AG04450 (cell line): ENCODE measurements around the gene VAV1. TPM values are rescaled to one million over a fixed set of nuclear protein-coding genes. Genes with fewer than 3 reads are reported as not detected.

Experiments used
- CTCF ChIA-PET: fragments of 300-600, 350-600 bp; formaldehyde crosslinking; extraction: SDS; loops from one replicate; lab custom pipeline; 2022; ENCODE audit warnings: antibody characterized with exemption, inconsistent platforms; lab: Charles Lee
- POLR2A ChIA-PET: fragments of 350-600 bp; formaldehyde crosslinking; extraction: SDS; loops from one replicate; lab custom pipeline; 2021; ENCODE audit warnings: antibody characterized with exemption, inconsistent platforms; lab: Yijun Ruan, JAX
- DNase-seq: peaks from one replicate; pipeline ENCODE4 v3.0.0-alpha.2; 2011; ENCODE audit warnings: low read depth, low spot score
- H3K27ac ChIP-seq: one replicate; pipeline ENCODE4 v1.5.1; 2012; ENCODE audit warnings: low read depth, low read length, control low read depth
- H3K27me3 ChIP-seq: one replicate; pipeline ENCODE4 v1.6.0; 2012; ENCODE audit warnings: low read length; ENCODE audit not compliant: control insufficient read depth, insufficient read depth
- H3K4me3 ChIP-seq: 2 replicates; pipeline ENCODE4 v1.5.1; 2011; ENCODE audit warnings: mild to moderate bottlenecking, low read depth, low read length, control low read depth
- H3K9me3 ChIP-seq: 2 replicates; pipeline ENCODE4 v1.5.1; 2012; ENCODE audit warnings: low read length; ENCODE audit not compliant: control insufficient read depth, insufficient read depth
- CTCF ChIP-seq: IDR thresholded peaks from 2 replicates; pipeline ENCODE4 v1.5.1; 2011; ENCODE audit warnings: low read depth, low read length, control low read depth, inconsistent platforms
- polyA plus RNA-seq: library from polyadenylated mRNA; depleted of rRNA; stranded (reverse); fragments of >200 nt; gene quantifications from 2 replicates; pipeline ENCODE4 v1.2.3, GENCODE V29; 2011

Gene VAV1
- polyA plus RNA-seq, 1 experiment, result not detected

GRCh38 chr19:6801485-6802086 is 29.1 kb downstream of the VAV1 start:
- POLR2A ChIA-PET, result no interaction called here
- no peak overlapping the region for H3K27ac ChIP-seq

DNA sequence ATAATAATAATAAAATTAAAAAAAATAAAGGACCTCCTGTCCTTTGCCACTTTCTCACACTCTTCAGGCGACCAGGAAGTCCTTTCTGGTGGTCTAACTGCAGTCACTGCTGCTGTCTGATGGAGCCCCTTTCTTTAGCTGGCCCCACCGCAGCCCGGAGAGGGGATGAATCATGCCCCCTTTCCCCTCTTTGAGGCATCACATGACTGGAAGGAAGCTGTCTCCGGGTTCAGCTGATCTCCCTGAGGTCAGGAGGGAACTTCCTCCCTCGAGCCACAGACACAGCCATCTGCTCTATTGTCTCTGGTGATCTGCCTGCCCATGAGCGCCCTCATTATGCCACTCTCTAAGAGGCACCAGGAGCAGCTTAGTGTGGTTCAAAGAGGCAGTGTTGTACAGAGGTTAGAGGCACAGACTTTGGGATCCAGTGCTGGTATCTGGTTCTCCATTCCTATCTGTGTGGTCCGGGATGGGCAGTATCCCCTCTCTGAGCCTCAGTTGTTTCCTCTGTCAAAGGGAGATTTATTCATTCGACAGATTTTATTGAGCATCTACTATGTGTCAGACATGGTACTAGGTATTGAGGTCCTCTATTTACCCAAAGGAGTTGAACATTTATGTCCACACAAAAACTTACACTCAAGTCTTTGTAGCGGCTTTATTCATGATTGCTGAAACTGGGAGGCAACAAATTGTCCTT is 30.0 kb downstream of the VAV1 start:
- Histone ChIP-seq H3K9me3 (peaks cover 7% of the 10 kb centered on the region), H3K27me3 (no peaks in the 10 kb centered on the region), H3K4me3 (no peak overlapping the region), H3K27ac (no peak overlapping the region)
- TF ChIP-seq CTCF, result no peak
- ChIA-PET CTCF (no interaction called here), POLR2A (no interaction called here)
- DNase-seq, result no peak

More at GRCh38 chr19:6801485-6802086, 29.1 kb downstream of the VAV1 start:
- CTCF ChIA-PET, result no interaction called here
- no peak for DNase-seq
- H3K4me3 ChIP-seq, result no peak overlapping the region
- no peak for TF ChIP-seq CTCF
- peaks cover 7% of the 10 kb centered on the region for H3K9me3 ChIP-seq
- no peaks in the 10 kb centered on the region for H3K27me3 ChIP-seq

- DNase-seq, result no peak
- Histone ChIP-seq H3K27ac (no peak overlapping the region), H3K27me3 (no peaks in the 10 kb centered on the region), H3K4me3 (no peak overlapping the region), H3K9me3 (peaks cover 7% of the 10 kb centered on the region)
- TF ChIP-seq CTCF, result no peak
- POLR2A ChIA-PET, result no interaction called here
- CTCF ChIA-PET, result no interaction called here
Measured at GRCh38 chr19:6803036-6803404, 30.5 kb downstream of the VAV1 start.

GRCh38 chr19:6806488-6806887 is 34.0 kb downstream of the VAV1 start:
- POLR2A ChIA-PET, result no interaction called here
- Histone ChIP-seq H3K27ac (no peak overlapping the region), H3K9me3 (peaks cover 3% of the 10 kb centered on the region), H3K27me3 (no peaks in the 10 kb centered on the region), H3K4me3 (no peak overlapping the region)
- no peak for DNase-seq
- CTCF ChIA-PET, result no interaction called here
- TF ChIP-seq CTCF, result no peak

GRCh38 chr19:6807291-6807690 is 34.8 kb downstream of the VAV1 start:
- TF ChIP-seq CTCF, result no peak
- Histone ChIP-seq H3K27ac (no peak overlapping the region), H3K9me3 (no peaks in the 10 kb centered on the region; the same call in 1 of the 2 replicates), H3K27me3 (no peaks in the 10 kb centered on the region), H3K4me3 (no peak overlapping the region)
- ChIA-PET CTCF (no interaction called here), POLR2A (no interaction called here)
- no peak for DNase-seq
